NB4 (cell line): ENCODE data around the gene TMEM30A.

Source experiments
- DNase-seq: peaks from one replicate; pipeline ENCODE4 v3.0.0; 2010; ENCODE audit warnings: low read depth
- H3K4me3 ChIP-seq: one replicate; pipeline ENCODE4 v1.5.1; 2011; ENCODE audit warnings: mild to moderate bottlenecking, low read depth, low read length, moderate library complexity
- CTCF ChIP-seq: IDR thresholded peaks from one replicate; pipeline ENCODE4 v1.5.1; 2012; ENCODE audit warnings: low read depth, low read length
- MAX ChIP-seq: IDR thresholded peaks from 2 replicates; pipeline ENCODE4 v1.6.1; 2011; ENCODE audit warnings: low read depth, low read length
- MYC ChIP-seq: IDR thresholded peaks from 2 replicates; pipeline ENCODE4 v1.6.1; 2011; ENCODE audit warnings: low read depth, low read length
- POLR2A ChIP-seq: IDR thresholded peaks from 2 replicates; pipeline ENCODE4 v1.6.1; 2011; ENCODE audit warnings: mild to moderate bottlenecking; ENCODE audit not compliant: insufficient read length; ENCODE audit errors: extremely low read depth

Gene TMEM30A

GRCh38 chr6:75250552-75250951 lies 34.0 kb downstream of the TMEM30A start:
- no peak for DNase-seq
- TF ChIP-seq MYC: no peak
- no peak for TF ChIP-seq POLR2A
- no peak for TF ChIP-seq CTCF
- TF ChIP-seq MAX: no peak
- H3K4me3 ChIP-seq: no peak overlapping the region

- DNase-seq: no peak
- no peak overlapping the region for H3K4me3 ChIP-seq
- no peak for TF ChIP-seq MAX
- TF ChIP-seq MYC: no peak
- TF ChIP-seq POLR2A: no peak
- no peak for TF ChIP-seq CTCF
These were observed 34.8 kb downstream of the TMEM30A start for GRCh38 chr6:75249837-75250236.

- no peak for TF ChIP-seq MYC
- no peak for DNase-seq
These were observed 38.2 kb downstream of the TMEM30A start for GRCh38 chr6:75246386-75246785.

GRCh38 chr6:75244063-75244584 lies 40.5 kb downstream of the TMEM30A start:
- TF ChIP-seq MYC (no peak), POLR2A (no peak), CTCF (no peak), MAX (no peak)
- peak overlapping the region; percentile 76 for H3K4me3 ChIP-seq
- no peak for DNase-seq

More at GRCh38 chr6:75246386-75246785, 38.2 kb downstream of the TMEM30A start:
- H3K4me3 ChIP-seq: no peak overlapping the region

- TF ChIP-seq CTCF (no peak), POLR2A (peak; percentile 93), MYC (peak; percentile 71), MAX (peak; percentile 68)
- peak within 1 kb of the TSS; percentile 76 for H3K4me3 ChIP-seq
- DNase-seq: peak; percentile 99
These were observed 41.1 kb downstream of the TMEM30A start, which contains the start of gene COX7A2 for GRCh38 chr6:75243333-75244062. Gene COX7A2 (minus strand): TSS chr6:75243801. CDS start chr6:75243734, 67 bp downstream.

GRCh38 chr6:75236630-75237029 lies 48.0 kb downstream of the TMEM30A start:
- no peak for DNase-seq
- no peak for TF ChIP-seq POLR2A
- no peak for TF ChIP-seq MYC
- no peak for TF ChIP-seq MAX
- no peak for TF ChIP-seq CTCF

More at GRCh38 chr6:75236630-75237029, 48.0 kb downstream of the TMEM30A start:
- no peak overlapping the region for H3K4me3 ChIP-seq
